H9 (cell line): ENCODE results near the gene RBFOX1. TPM values are rescaled to one million over a fixed set of nuclear protein-coding genes. Genes with fewer than 3 reads are reported as not detected.

Experiments used
- DNase-seq: peaks from one replicate; pipeline ENCODE4 v3.0.0-alpha.2; 2017
- H2AFZ ChIP-seq: one replicate; pipeline ENCODE4 v1.6.1; 2013; ENCODE audit warnings: mild to moderate bottlenecking, low read length, control low read depth, moderate library complexity
- H2AK5ac ChIP-seq: 2 replicates; pipeline ENCODE4 v1.6.1; 2013; ENCODE audit warnings: low read length, control low read depth, mixed read lengths; ENCODE audit not compliant: insufficient read length
- H2BK120ac ChIP-seq: one replicate; pipeline ENCODE4 v1.6.1; 2013; ENCODE audit warnings: low read depth, mild to moderate bottlenecking, low read length, control low read depth, inconsistent platforms; ENCODE audit not compliant: poor library complexity, severe bottlenecking
- H2BK12ac ChIP-seq: 2 replicates; pipeline ENCODE4 v1.6.1; 2013; ENCODE audit warnings: low read length, control low read depth, mixed read lengths, low read depth; ENCODE audit not compliant: insufficient read length
- H2BK15ac ChIP-seq: 2 replicates; pipeline ENCODE4 v1.6.1; 2013; ENCODE audit warnings: low read depth, low read length, control low read depth
- H2BK20ac ChIP-seq: one replicate; pipeline ENCODE4 v1.6.1; 2013; ENCODE audit warnings: low read depth, mild to moderate bottlenecking, low read length, control low read depth, inconsistent platforms; ENCODE audit not compliant: poor library complexity, severe bottlenecking
- H2BK5ac ChIP-seq: 2 replicates; pipeline ENCODE4 v1.6.1; 2013; ENCODE audit warnings: low read length, control low read depth, mixed read lengths; ENCODE audit not compliant: insufficient read length
- H3K14ac ChIP-seq: 2 replicates; pipeline ENCODE4 v1.6.1; 2013; ENCODE audit warnings: low read length, control low read depth; ENCODE audit not compliant: insufficient read depth
- H3K18ac ChIP-seq: 2 replicates; pipeline ENCODE4 v1.6.1; 2013; ENCODE audit warnings: low read depth, mild to moderate bottlenecking, mixed read lengths, low read length, control low read depth; ENCODE audit not compliant: insufficient read length
- H3K23ac ChIP-seq: 2 replicates; pipeline ENCODE4 v1.6.1; 2013; ENCODE audit warnings: low read length, control low read depth, mixed read lengths, low read depth; ENCODE audit not compliant: insufficient read length
- H3K23me2 ChIP-seq: 2 replicates; pipeline ENCODE4 v1.6.1; 2013; ENCODE audit warnings: low read depth, mild to moderate bottlenecking, mixed read lengths, low read length, control low read depth; ENCODE audit not compliant: insufficient read length, poor library complexity, severe bottlenecking
- H3K27ac ChIP-seq: 2 replicates; pipeline ENCODE4 v1.5.1; 2013; ENCODE audit warnings: low read length, control low read depth, mixed read lengths, low read depth; ENCODE audit not compliant: insufficient read length
- H3K27me3 ChIP-seq: 2 replicates; pipeline ENCODE4 v1.6.1; 2013; ENCODE audit warnings: low read length, control low read depth, inconsistent platforms; ENCODE audit not compliant: insufficient read depth
- H3K4ac ChIP-seq: 2 replicates; pipeline ENCODE4 v1.6.1; 2013; ENCODE audit warnings: low read depth, mild to moderate bottlenecking, control low read depth, inconsistent platforms, low read length, moderate library complexity
- H3K4me1 ChIP-seq: 2 replicates; pipeline ENCODE4 v1.6.1; 2013; ENCODE audit warnings: low read length, control low read depth, inconsistent platforms; ENCODE audit not compliant: insufficient read depth
- H3K4me2 ChIP-seq: 2 replicates; pipeline ENCODE4 v1.6.1; 2013; ENCODE audit warnings: low read length, control low read depth, mixed read lengths; ENCODE audit not compliant: insufficient read length, insufficient read depth
- H3K56ac ChIP-seq: 2 replicates; pipeline ENCODE4 v1.6.1; 2013; ENCODE audit warnings: low read depth, mild to moderate bottlenecking, mixed read lengths, low read length, control low read depth; ENCODE audit not compliant: insufficient read length
- H3K79me1 ChIP-seq: 2 replicates; pipeline ENCODE4 v1.6.1; 2013; ENCODE audit warnings: low read depth, mild to moderate bottlenecking, moderate library complexity, low read length, control low read depth, inconsistent platforms; ENCODE audit not compliant: insufficient read depth, poor library complexity, severe bottlenecking
- H3K79me2 ChIP-seq: 2 replicates; pipeline ENCODE4 v1.6.1; 2013; ENCODE audit warnings: low read length, control low read depth, inconsistent platforms; ENCODE audit not compliant: insufficient read depth
- H3K9ac ChIP-seq: 2 replicates; pipeline ENCODE4 v1.6.1; 2013; ENCODE audit warnings: low read length, control low read depth, mixed read lengths; ENCODE audit not compliant: insufficient read length; ENCODE audit errors: extremely low read depth
- H3K9me3 ChIP-seq: one replicate; pipeline ENCODE4 v1.6.1; 2013; ENCODE audit warnings: low read depth, low read length, inconsistent platforms; ENCODE audit not compliant: control insufficient read depth
- H3T11ph ChIP-seq: one replicate; pipeline ENCODE4 v1.6.1; 2013; ENCODE audit warnings: mild to moderate bottlenecking, low read length, control low read depth, inconsistent platforms
- H4K20me1 ChIP-seq: one replicate; pipeline ENCODE4 v1.6.1; 2013; ENCODE audit not compliant: control insufficient read depth, insufficient read length, insufficient read depth
- H4K5ac ChIP-seq: 2 replicates; pipeline ENCODE4 v1.6.1; 2013; ENCODE audit warnings: low read depth, mild to moderate bottlenecking, mixed read lengths, low read length, control low read depth; ENCODE audit not compliant: insufficient read length
- H4K8ac ChIP-seq: replicated peaks from 2 replicates; pipeline ENCODE4 v1.6.1; 2013; ENCODE audit warnings: low read length, control low read depth, mixed read lengths, low read depth; ENCODE audit not compliant: insufficient read length
- H4K91ac ChIP-seq: 2 replicates; pipeline ENCODE4 v1.6.1; 2013; ENCODE audit warnings: low read depth, mild to moderate bottlenecking, moderate library complexity, mixed read lengths, low read length, control low read depth; ENCODE audit not compliant: insufficient read length
- H3K27ac Mint-ChIP-seq, 3 experiments: 2 replicates in 2 of 3; 3 replicates in 1 of 3; pipeline ENCODE4 v1.8.0; 2020 to 2021; ENCODE audit warnings: mixed read lengths in 3 of 3, mild to moderate bottlenecking in 1 of 3, moderate library complexity in 1 of 3
- H3K27me3 Mint-ChIP-seq: 2 replicates; pipeline ENCODE4 v1.8.0; 2021; ENCODE audit warnings: low read depth, mild to moderate bottlenecking, moderate library complexity, mixed read lengths
- H3K36me3 Mint-ChIP-seq, 3 experiments: 2 replicates in 2 of 3; 3 replicates in 1 of 3; pipeline ENCODE4 v1.8.0; 2020 to 2021; ENCODE audit warnings: low read depth in 3 of 3, mixed read lengths in 3 of 3; ENCODE audit not compliant: insufficient read depth in 1 of 3
- H3K4me1 Mint-ChIP-seq, 2 experiments: 2 replicates each; pipeline ENCODE4 v1.8.0; 2020; ENCODE audit warnings: mixed read lengths in 2 of 2
- H3K4me3 Mint-ChIP-seq, 2 experiments: 2 replicates in 1 of 2; 3 replicates in 1 of 2; pipeline ENCODE4 v1.8.0; 2020 to 2021; ENCODE audit warnings: mild to moderate bottlenecking in 2 of 2, mixed read lengths in 2 of 2, moderate library complexity in 1 of 2
- H3K9me3 Mint-ChIP-seq, 2 experiments: 2 replicates in 1 of 2; 3 replicates in 1 of 2; pipeline ENCODE4 v1.8.0; 2020; ENCODE audit warnings: mild to moderate bottlenecking in 2 of 2, mixed read lengths in 2 of 2, moderate library complexity in 1 of 2
- CTCF ChIP-seq: fragments of 200-600 bp; sonication (generic); conservative IDR thresholded peaks from 3 replicates; pipeline ENCODE4 v1.8.0; 2021; ENCODE audit warnings: antibody characterized with exemption, mild to moderate bottlenecking
- WGBS: extraction: QIAGEN DNeasy Blood & Tissue Kit; methylation state at CpG from one replicate; pipeline ENCODE4 v1.1.7; 2013; ENCODE audit warnings: missing lambda C conversion rate, low lambda C conversion rate, mixed read lengths; ENCODE audit not compliant: insufficient read length; ENCODE audit errors: extremely low coverage; 5-methylcytosine and 5-hydroxymethylcytosine counted together
- total RNA-seq: library from RNA; stranded (reverse); gene quantifications from 2 replicates; pipeline ENCODE4 v1.2.1, GENCODE V29; 2021

RBFOX1 gene
- total RNA-seq, 1 experiment from 2014 or later: 2.0 TPM

- no peak overlapping the region for H2BK5ac ChIP-seq
- peaks cover 2% of the 10 kb centered on the region for H3K4me1 ChIP-seq
- H2BK12ac ChIP-seq: no peak overlapping the region
- TF ChIP-seq CTCF: no peak
- no peak overlapping the region for H2AK5ac ChIP-seq
- no peak overlapping the region for H2BK20ac ChIP-seq
- Mint-ChIP-seq H3K27ac (no peak overlapping the region), H3K36me3 (no peaks in the 10 kb centered on the region), H3K4me3 (no peak overlapping the region), H3K4me1 (peaks cover 8 to 16% of the 10 kb centered on the region in 2 experiments), H3K9me3 (no peaks in the 10 kb centered on the region), H3K27me3 (no peaks in the 10 kb centered on the region)
- H3K79me1 ChIP-seq: no peaks in the 10 kb centered on the region
- no peak overlapping the region for H4K5ac ChIP-seq
- no peak overlapping the region for H2AFZ ChIP-seq
- no peak overlapping the region for H3K18ac ChIP-seq
- no peaks in the 10 kb centered on the region for H3K79me2 ChIP-seq
- no peaks in the 10 kb centered on the region for H3K23me2 ChIP-seq
- WGBS: no CpG with 5 or more reads among the region's 4 CpGs
- H4K91ac ChIP-seq: no peak overlapping the region
- H3K27me3 ChIP-seq: no peaks in the 10 kb centered on the region
- no peak overlapping the region for H3K4ac ChIP-seq
- no peaks in the 10 kb centered on the region for H4K20me1 ChIP-seq
- no peak overlapping the region for H3K4me2 ChIP-seq
- no peak overlapping the region for H3K9ac ChIP-seq
- H3K23ac ChIP-seq: no peak overlapping the region
- DNase-seq: no peak
- no peak overlapping the region for H2BK15ac ChIP-seq
- no peak overlapping the region for H2BK120ac ChIP-seq
- H3K56ac ChIP-seq: no peak overlapping the region
- no peaks in the 10 kb centered on the region for H3K9me3 ChIP-seq
- H4K8ac ChIP-seq: no peak overlapping the region
- no peak overlapping the region for H3T11ph ChIP-seq
- no peak overlapping the region for H3K14ac ChIP-seq
- H3K27ac ChIP-seq: no peak overlapping the region
Measured at GRCh38 chr16:7372095-7372494, 39.5 kb downstream of the RBFOX1 start.
